GM12878 (cell line): ENCODE data around the gene DZIP1L. TPM values are rescaled to one million over a fixed set of nuclear protein-coding genes. Genes with fewer than 3 reads are reported as not detected.

Experiments used
- BACH1 ChIP-seq: fragments of 450-650 bp; IDR thresholded peaks from 2 replicates; pipeline ENCODE4 v1.6.1; 2017; ENCODE audit warnings: mild to moderate bottlenecking, borderline replicate concordance
- EED ChIP-seq: sonication (generic); IDR thresholded peaks from 2 replicates; pipeline ENCODE4 v1.6.1; 2016; ENCODE audit warnings: antibody characterized with exemption, low read depth
- FOXM1 ChIP-seq: IDR thresholded peaks from 2 replicates; pipeline ENCODE4 v1.6.1; 2012; ENCODE audit warnings: low read depth, mild to moderate bottlenecking, inconsistent platforms, low read length, moderate library complexity
- IKZF2 ChIP-seq, 2 experiments: fragments of 450-650 bp; IDR thresholded peaks; 2 replicates each; pipeline ENCODE4 v1.6.1; 2017; ENCODE audit warnings: mild to moderate bottlenecking in 2 of 2, moderate library complexity in 2 of 2
- JUNB ChIP-seq: IDR thresholded peaks from 2 replicates; pipeline ENCODE4 v1.6.1; 2016; ENCODE audit warnings: antibody characterized with exemption, mild to moderate bottlenecking
- NFIC ChIP-seq: IDR thresholded peaks from 2 replicates; pipeline ENCODE4 v1.6.1; 2012; ENCODE audit warnings: low read depth, mild to moderate bottlenecking, inconsistent platforms, low read length, moderate library complexity
- RAD21 ChIP-seq: IDR thresholded peaks from 2 replicates; pipeline ENCODE4 v1.6.1; 2011; ENCODE audit warnings: mild to moderate bottlenecking, low read depth, low read length, moderate library complexity; ENCODE audit not compliant: insufficient read depth
- RUNX3 ChIP-seq: IDR thresholded peaks from 2 replicates; pipeline ENCODE4 v1.6.1; 2012; ENCODE audit warnings: low read length, inconsistent platforms
- polyA plus RNA-seq, 11 experiments: library from polyadenylated mRNA; depleted of rRNA in 4 of 11; unstranded in 6 of 11; stranded (reverse) in 5 of 11; fragments of >200 nt; fragmentation: Nextera tagmentation in 4 of 11; fragmentation: Illumina TruSeq in 1 of 11; extraction: Ambion mirVana in 4 of 11; extraction: Trizol in 1 of 11; gene quantifications; 1 replicate in 1 of 11; 2 replicates in 10 of 11; pipeline versions ENCODE4 v1.2.1 to v1.2.3, GENCODE V29; 2011 to 2016; ENCODE audit warnings: inconsistent platforms in 2 of 11, missing spikeins in 2 of 11, low read depth in 1 of 11
- total RNA-seq, 4 experiments: library from RNA; depleted of rRNA in 3 of 4; stranded (reverse); fragments of >200 nt in 3 of 4; fragmentation: Illumina TruSeq in 1 of 4; extraction: Trizol in 1 of 4; gene quantifications; 2 replicates each; pipeline versions ENCODE4 v1.2.1 to v1.2.3, GENCODE V29; 2013 to 2021
- TF ChIP-seq, protein P1 (sequence below): fragments of 450-650 bp; IDR thresholded peaks from 2 replicates; pipeline ENCODE4 v1.6.1; 2018; ENCODE audit warnings: borderline replicate concordance, mild to moderate bottlenecking; ENCODE audit not compliant: partially characterized antibody
- TF ChIP-seq, protein P2 (sequence below): IDR thresholded peaks from 2 replicates; pipeline ENCODE4 v1.6.1; 2012; ENCODE audit warnings: mild to moderate bottlenecking, low read depth, low read length
- TF ChIP-seq, protein P3 (sequence below): IDR thresholded peaks from 2 replicates; pipeline ENCODE4 v1.6.1; 2012; ENCODE audit warnings: low read depth, low read length, improper control_type of control experiment

Gene DZIP1L
- total and polyA plus RNA-seq, 10 of the 15 experiments (the other 5 are each of a cell fraction or from before 2014, with no cell fraction given), result not detected

- TF ChIP-seq, protein P1, sequence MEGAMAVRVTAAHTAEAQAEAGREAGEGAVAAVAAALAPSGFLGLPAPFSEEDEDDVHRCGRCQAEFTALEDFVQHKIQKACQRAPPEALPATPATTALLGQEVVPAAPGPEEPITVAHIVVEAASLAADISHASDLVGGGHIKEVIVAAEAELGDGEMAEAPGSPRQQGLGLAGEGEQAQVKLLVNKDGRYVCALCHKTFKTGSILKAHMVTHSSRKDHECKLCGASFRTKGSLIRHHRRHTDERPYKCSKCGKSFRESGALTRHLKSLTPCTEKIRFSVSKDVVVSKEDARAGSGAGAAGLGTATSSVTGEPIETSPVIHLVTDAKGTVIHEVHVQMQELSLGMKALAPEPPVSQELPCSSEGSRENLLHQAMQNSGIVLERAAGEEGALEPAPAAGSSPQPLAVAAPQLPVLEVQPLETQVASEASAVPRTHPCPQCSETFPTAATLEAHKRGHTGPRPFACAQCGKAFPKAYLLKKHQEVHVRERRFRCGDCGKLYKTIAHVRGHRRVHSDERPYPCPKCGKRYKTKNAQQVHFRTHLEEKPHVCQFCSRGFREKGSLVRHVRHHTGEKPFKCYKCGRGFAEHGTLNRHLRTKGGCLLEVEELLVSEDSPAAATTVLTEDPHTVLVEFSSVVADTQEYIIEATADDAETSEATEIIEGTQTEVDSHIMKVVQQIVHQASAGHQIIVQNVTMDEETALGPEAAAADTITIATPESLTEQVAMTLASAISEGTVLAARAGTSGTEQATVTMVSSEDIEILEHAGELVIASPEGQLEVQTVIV, result no peak
- TF ChIP-seq FOXM1 (peak; percentile 59; the same call in 1 of the 2 replicates), BACH1 (peak; percentile 78; the same call in 1 of the 2 replicates), IKZF2 (IDR thresholded peaks at IDR 0.05) (peak; percentile 62 to 65; a peak in 3 of 4 replicates), EED (peak; percentile 74; the same call in 1 of the 2 replicates), RUNX3 (peak; percentile 50; the same call in 1 of the 2 replicates), RAD21 (peak; percentile 7; the same call in 1 of the 2 replicates), JUNB (peak; percentile 77), NFIC (peak; percentile 66; the same call in 1 of the 2 replicates)
- TF ChIP-seq, protein P2, sequence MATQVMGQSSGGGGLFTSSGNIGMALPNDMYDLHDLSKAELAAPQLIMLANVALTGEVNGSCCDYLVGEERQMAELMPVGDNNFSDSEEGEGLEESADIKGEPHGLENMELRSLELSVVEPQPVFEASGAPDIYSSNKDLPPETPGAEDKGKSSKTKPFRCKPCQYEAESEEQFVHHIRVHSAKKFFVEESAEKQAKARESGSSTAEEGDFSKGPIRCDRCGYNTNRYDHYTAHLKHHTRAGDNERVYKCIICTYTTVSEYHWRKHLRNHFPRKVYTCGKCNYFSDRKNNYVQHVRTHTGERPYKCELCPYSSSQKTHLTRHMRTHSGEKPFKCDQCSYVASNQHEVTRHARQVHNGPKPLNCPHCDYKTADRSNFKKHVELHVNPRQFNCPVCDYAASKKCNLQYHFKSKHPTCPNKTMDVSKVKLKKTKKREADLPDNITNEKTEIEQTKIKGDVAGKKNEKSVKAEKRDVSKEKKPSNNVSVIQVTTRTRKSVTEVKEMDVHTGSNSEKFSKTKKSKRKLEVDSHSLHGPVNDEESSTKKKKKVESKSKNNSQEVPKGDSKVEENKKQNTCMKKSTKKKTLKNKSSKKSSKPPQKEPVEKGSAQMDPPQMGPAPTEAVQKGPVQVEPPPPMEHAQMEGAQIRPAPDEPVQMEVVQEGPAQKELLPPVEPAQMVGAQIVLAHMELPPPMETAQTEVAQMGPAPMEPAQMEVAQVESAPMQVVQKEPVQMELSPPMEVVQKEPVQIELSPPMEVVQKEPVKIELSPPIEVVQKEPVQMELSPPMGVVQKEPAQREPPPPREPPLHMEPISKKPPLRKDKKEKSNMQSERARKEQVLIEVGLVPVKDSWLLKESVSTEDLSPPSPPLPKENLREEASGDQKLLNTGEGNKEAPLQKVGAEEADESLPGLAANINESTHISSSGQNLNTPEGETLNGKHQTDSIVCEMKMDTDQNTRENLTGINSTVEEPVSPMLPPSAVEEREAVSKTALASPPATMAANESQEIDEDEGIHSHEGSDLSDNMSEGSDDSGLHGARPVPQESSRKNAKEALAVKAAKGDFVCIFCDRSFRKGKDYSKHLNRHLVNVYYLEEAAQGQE, result no peak
- TF ChIP-seq, protein P3, sequence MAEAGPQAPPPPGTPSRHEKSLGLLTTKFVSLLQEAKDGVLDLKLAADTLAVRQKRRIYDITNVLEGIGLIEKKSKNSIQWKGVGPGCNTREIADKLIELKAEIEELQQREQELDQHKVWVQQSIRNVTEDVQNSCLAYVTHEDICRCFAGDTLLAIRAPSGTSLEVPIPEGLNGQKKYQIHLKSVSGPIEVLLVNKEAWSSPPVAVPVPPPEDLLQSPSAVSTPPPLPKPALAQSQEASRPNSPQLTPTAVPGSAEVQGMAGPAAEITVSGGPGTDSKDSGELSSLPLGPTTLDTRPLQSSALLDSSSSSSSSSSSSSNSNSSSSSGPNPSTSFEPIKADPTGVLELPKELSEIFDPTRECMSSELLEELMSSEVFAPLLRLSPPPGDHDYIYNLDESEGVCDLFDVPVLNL, result no peak
Observed at GRCh38 chr3:138034918-138035317, 80.5 kb downstream of the DZIP1L start (continued).
